ENCODE results near the gene CPLX4. TPM values are rescaled to one million over a fixed set of nuclear protein-coding genes. Genes with fewer than 3 reads are reported as not detected.
"Not testable (repeated sequence)": the region's sequence is repeated elsewhere in the genome, so short reads cannot be mapped to it uniquely, and the experiment has no call there.

CPLX4 gene
- total RNA-seq, 1 experiment from 2014 or later: not detected

- no peak for DNase-seq (ENCODE audit: low spot score)
- Mint-ChIP-seq H3K9me3 (no peaks in the 10 kb centered on the region), H3K27ac (no peak overlapping the region), H3K4me3 (peak overlapping the region; percentile 66), H3K4me1 (peaks cover 39% of the 10 kb centered on the region), H3K36me3 (no peaks in the 10 kb centered on the region; the same call in 1 of the 2 replicates), H3K27me3 (ENCODE audit: low read depth) (peaks cover 100% of the 10 kb centered on the region)
- POLR2A ChIA-PET: interaction anchor here (0.9 kb wide), 1 partner anchor 9 kb away, joined by 4 read pairs; the partner anchor contains the start of gene RAX
- CTCF ChIA-PET: interaction anchor here (0.9 to 4.5 kb wide), 9 partner anchors 10 to 560 kb away, joined by 3 to 44 read pairs (median 3); partner anchors contain the start of genes GRP and RAX
- no peak for ATAC-seq
- TF ChIP-seq ESRRA (CRISPR knock-in tag; IDR thresholded peaks at IDR 0.05; ENCODE audit: borderline replicate concordance): no peak
- TF ChIP-seq ATF1 (CRISPR knock-in tag; IDR thresholded peaks at IDR 0.05): no peak
- no peak for TF ChIP-seq CREB1 (CRISPR knock-in tag; IDR thresholded peaks at IDR 0.05)
- no peak for TF ChIP-seq ZNF219 (CRISPR knock-in tag; IDR thresholded peaks at IDR 0.05; ENCODE audit: borderline replicate concordance)
- no peak for TF ChIP-seq NR1H2 (CRISPR knock-in tag; IDR thresholded peaks at IDR 0.05)
- no peak for TF ChIP-seq CDX4 (CRISPR knock-in tag; IDR thresholded peaks at IDR 0.05; ENCODE audit: borderline replicate concordance)
- no peak for TF ChIP-seq ATF6 (CRISPR knock-in tag; IDR thresholded peaks at IDR 0.05)
- no peak for TF ChIP-seq ZNF138 (CRISPR knock-in tag; conservative IDR thresholded peaks at IDR 0.05)
- TF ChIP-seq FOXJ3 (CRISPR knock-in tag; IDR thresholded peaks at IDR 0.05; ENCODE audit: borderline replicate concordance): no peak
- TF ChIP-seq TP53 (CRISPR knock-in tag; IDR thresholded peaks at IDR 0.05): no peak
- no peak for TF ChIP-seq ATF2 (CRISPR knock-in tag; IDR thresholded peaks at IDR 0.05; ENCODE audit: borderline replicate concordance, low read depth)
- TF ChIP-seq JAZF1 (CRISPR knock-in tag; IDR thresholded peaks at IDR 0.05): no peak
- no peak for TF ChIP-seq ATF3 (CRISPR knock-in tag; conservative IDR thresholded peaks at IDR 0.05)
- TF ChIP-seq PREB (CRISPR knock-in tag; IDR thresholded peaks at IDR 0.05; ENCODE audit: borderline replicate concordance): no peak
Measured at GRCh38 chr18:59263661-59264060, 54.8 kb downstream of the CPLX4 start.

- H3K9me3 Mint-ChIP-seq; POLR2A ChIA-PET; H3K27ac Mint-ChIP-seq; H3K36me3 Mint-ChIP-seq; H3K4me3 Mint-ChIP-seq; CTCF ChIA-PET; DNase-seq (ENCODE audit: low spot score); ATAC-seq: not testable (repeated sequence)
- peaks cover 26% of the 10 kb centered on the region for H3K4me1 Mint-ChIP-seq
- H3K27me3 Mint-ChIP-seq (ENCODE audit: low read depth): peaks cover 100% of the 10 kb centered on the region
Measured at GRCh38 chr18:59262243-59262642, 56.2 kb downstream of the CPLX4 start.

- H3K9me3 Mint-ChIP-seq; H3K4me3 Mint-ChIP-seq; H3K27ac Mint-ChIP-seq; CTCF ChIA-PET; DNase-seq (ENCODE audit: low spot score); H3K36me3 Mint-ChIP-seq; POLR2A ChIA-PET; ATAC-seq: not testable (repeated sequence)
- peaks cover 23% of the 10 kb centered on the region for H3K4me1 Mint-ChIP-seq
- H3K27me3 Mint-ChIP-seq (ENCODE audit: low read depth): peaks cover 100% of the 10 kb centered on the region
Measured at GRCh38 chr18:59261842-59262241, 56.6 kb downstream of the CPLX4 start.

- H3K4me1 Mint-ChIP-seq; H3K27ac Mint-ChIP-seq; POLR2A ChIA-PET; CTCF ChIA-PET; DNase-seq (ENCODE audit: low spot score); ATAC-seq; H3K4me3 Mint-ChIP-seq: not testable (repeated sequence)
- peaks cover 71% of the 10 kb centered on the region for H3K27me3 Mint-ChIP-seq (ENCODE audit: low read depth)
- H3K9me3 Mint-ChIP-seq: peaks cover 18% of the 10 kb centered on the region
- H3K36me3 Mint-ChIP-seq: peaks cover 11% of the 10 kb centered on the region
Measured at GRCh38 chr18:59255491-59255890, 63.0 kb downstream of the CPLX4 start.
